ENCODE measurements around the gene SPDYE2. TPM values are rescaled to one million over a fixed set of nuclear protein-coding genes. Genes with fewer than 3 reads are reported as not detected.
"Not testable (repeated sequence)": the region's sequence is repeated elsewhere in the genome, so short reads cannot be mapped to it uniquely, and the experiment has no call there.

SPDYE2 gene
- total RNA-seq, 1 donor from 2014 or later = not detected

GRCh38 chr7:102599699-102600098 is 48.7 kb downstream of the SPDYE2 start:
- DNase-seq (ENCODE audit: low read depth in 2 of 2) = not testable (repeated sequence)

DNA sequence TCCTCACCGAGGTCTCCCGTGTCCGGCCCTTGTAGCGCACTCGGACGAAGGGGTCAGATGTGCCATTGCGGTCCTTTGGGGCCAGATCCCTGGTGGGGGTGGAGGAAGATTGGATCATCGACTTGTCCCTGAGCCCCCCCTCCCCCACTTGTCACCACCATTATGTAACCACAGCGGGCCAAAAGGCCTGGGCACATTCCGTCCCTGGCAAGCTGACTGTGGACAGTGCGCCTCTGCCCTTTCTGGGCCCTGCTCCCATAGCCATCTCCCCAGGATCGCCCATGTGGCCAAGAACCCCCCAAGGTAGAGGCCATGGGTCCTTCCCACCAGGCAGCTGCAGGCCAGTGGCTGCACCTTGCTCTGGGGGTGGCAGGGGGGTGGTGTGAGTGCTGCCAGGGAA is 51.3 kb downstream of the SPDYE2 start:
- DNase-seq (ENCODE audit: low read depth in 2 of 2) = not testable (repeated sequence)

GRCh38 chr7:102604431-102605145 is 53.6 kb downstream of the SPDYE2 start:
- DNase-seq (ENCODE audit: low read depth in 2 of 2) = not testable (repeated sequence)

- DNase-seq (ENCODE audit: low read depth in 2 of 2) = not testable (repeated sequence)
Observed at GRCh38 chr7:102606848-102607247, 55.8 kb downstream of the SPDYE2 start.

- DNase-seq (ENCODE audit: low read depth in 2 of 2) = not testable (repeated sequence)
Observed at GRCh38 chr7:102609734-102610133, 58.7 kb downstream of the SPDYE2 start.

DNA sequence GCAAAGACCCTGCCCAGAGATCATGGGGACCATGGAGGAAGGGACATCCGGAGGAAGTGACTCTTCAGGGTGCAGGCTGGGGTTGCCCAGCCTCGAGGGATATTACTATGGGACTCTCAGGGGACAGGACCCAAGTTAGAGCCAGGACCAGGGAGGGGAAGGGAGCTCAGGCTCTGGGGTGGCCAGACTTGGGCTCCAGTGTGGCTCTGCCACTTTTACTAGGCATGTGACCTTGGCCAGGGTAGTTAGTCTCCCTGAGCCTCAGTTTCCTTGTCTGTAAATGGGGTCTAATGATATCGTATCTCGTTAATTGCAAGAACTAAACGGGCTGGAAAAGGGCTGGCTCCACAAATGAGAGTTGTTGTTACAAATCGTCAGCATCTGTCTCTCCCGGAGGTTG is 59.4 kb downstream of the SPDYE2 start:
- DNase-seq (ENCODE audit: low read depth in 2 of 2) = not testable (repeated sequence)

- not testable (repeated sequence) for DNase-seq (ENCODE audit: low read depth in 2 of 2)
Observed at GRCh38 chr7:102611013-102611674, 60.1 kb downstream of the SPDYE2 start.

GRCh38 chr7:102611675-102612325 is 60.8 kb downstream of the SPDYE2 start:
- peak in 1 of 2 donors; percentile 12 for DNase-seq (ENCODE audit: low read depth in 2 of 2)

Other genes with a start within 250 kb of the SPDYE2 start
- not detected in 2 replicates for gene SPDYE6, start 194.8 kb upstream of the SPDYE2 start, total RNA-seq
- 8.0 and 10.6 TPM in 2 replicates for gene PRKRIP1, start 154.9 kb upstream of the SPDYE2 start, total RNA-seq
- gene ORAI2, start 117.7 kb upstream of the SPDYE2 start, total RNA-seq = 57.9 and 106 TPM in 2 replicates
- 8.1 and 13.0 TPM in 2 replicates for gene ALKBH4, start 86.4 kb upstream of the SPDYE2 start, total RNA-seq
- gene LRWD1, start 86.2 kb upstream of the SPDYE2 start, total RNA-seq = 19.5 and 24.1 TPM in 2 replicates
- 26.2 and 32.1 TPM in 2 replicates for gene POLR2J, start 72.3 kb upstream of the SPDYE2 start, total RNA-seq
- gene RASA4B, start 33.4 kb upstream of the SPDYE2 start, total RNA-seq = 2.6 and 2.8 TPM in 2 replicates
- gene UPK3BL2, start 7.5 kb upstream of the SPDYE2 start, total RNA-seq = 0.90 and 2.3 TPM in 2 replicates
- 16.9 and 25.2 TPM in 2 replicates for gene POLR2J3, start 21.4 kb downstream of the SPDYE2 start, total RNA-seq
- 6.7 and 13.1 TPM in 2 replicates for gene RASA4, start 65.5 kb downstream of the SPDYE2 start, total RNA-seq
- gene UPK3BL1, start 91.6 kb downstream of the SPDYE2 start, total RNA-seq = 2.4 and 8.9 TPM in 2 replicates
- not detected in 2 replicates for gene SPDYE2B, start 99.1 kb downstream of the SPDYE2 start, total RNA-seq
- gene POLR2J2, start 120.4 kb downstream of the SPDYE2 start, total RNA-seq = 1.2 and 2.4 TPM in 2 replicates
- gene FAM185A, start 197.8 kb downstream of the SPDYE2 start, total RNA-seq = 4.6 and 4.9 TPM in 2 replicates